SH-SY5Y (cell line): Measurements from ENCODE around the gene MOV10L1.

Experiments used
- GATA2 ChIP-seq: IDR thresholded peaks from 2 replicates; pipeline ENCODE4 v1.6.1; 2011; ENCODE audit warnings: mild to moderate bottlenecking, low read depth, low read length
- GATA3 ChIP-seq: IDR thresholded peaks from 2 replicates; pipeline ENCODE4 v1.6.1; 2011; ENCODE audit warnings: low read depth, mild to moderate bottlenecking, low read length, moderate library complexity

DNA sequence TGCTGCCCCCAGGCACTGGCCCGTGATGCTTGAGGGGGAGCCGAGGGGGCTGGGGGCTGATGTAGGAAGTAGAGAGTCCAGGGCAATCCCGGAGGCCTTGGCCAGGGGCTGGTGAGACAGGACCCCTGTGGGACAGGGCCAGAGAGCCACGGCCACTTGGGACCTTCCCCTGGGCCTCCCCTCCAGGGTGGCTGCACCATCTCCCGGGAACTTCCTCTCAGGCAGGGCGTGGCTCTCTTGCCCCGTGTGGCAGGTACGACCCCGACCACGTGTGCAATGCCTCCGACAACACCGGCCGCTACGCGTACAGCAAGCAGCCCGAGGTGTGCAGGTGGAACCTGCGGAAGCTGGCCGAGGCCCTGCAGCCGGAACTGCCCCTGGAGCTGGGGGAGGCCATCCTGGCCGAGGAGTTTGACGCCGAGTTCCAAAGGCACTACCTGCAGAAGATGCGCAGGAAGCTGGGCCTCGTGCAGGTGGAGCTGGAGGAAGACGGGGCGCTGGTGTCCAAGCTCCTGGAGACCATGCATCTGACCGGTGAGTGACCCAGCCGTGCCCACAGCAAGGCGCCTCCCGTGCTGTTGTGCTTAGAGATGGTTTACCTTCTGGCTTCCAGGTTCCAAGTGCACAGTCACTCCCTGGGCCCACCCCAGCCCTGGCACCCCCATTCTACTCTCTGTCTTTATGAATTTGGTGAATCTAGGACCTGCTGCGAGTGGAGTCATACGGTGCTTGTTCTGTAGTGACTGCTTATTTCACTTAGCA, 120.8 kb downstream of the MOV10L1 start:
- TF ChIP-seq GATA2 = no peak
- TF ChIP-seq GATA3 = no peak
